DND-41 (cell line): ENCODE results near the gene ATG14.

Source experiments
- EZH2 ChIP-seq: IDR thresholded peaks from 3 replicates; pipeline ENCODE4 v1.6.1; 2012; ENCODE audit warnings: borderline replicate concordance, low read depth, mild to moderate bottlenecking, moderate library complexity, low read length, inconsistent platforms; ENCODE audit not compliant: severe bottlenecking
- TF ChIP-seq, protein P1 (sequence below): IDR thresholded peaks from 2 replicates; pipeline ENCODE4 v1.5.1; 2012; ENCODE audit warnings: borderline replicate concordance, low read length, moderate library complexity, mild to moderate bottlenecking; ENCODE audit not compliant: poor library complexity, severe bottlenecking; ENCODE audit errors: extremely low read depth

GRCh38 chr14:55433880-55434804 is 22.5 kb upstream of the ATG14 start:
- TF ChIP-seq EZH2: no peak
- TF ChIP-seq, protein P1, sequence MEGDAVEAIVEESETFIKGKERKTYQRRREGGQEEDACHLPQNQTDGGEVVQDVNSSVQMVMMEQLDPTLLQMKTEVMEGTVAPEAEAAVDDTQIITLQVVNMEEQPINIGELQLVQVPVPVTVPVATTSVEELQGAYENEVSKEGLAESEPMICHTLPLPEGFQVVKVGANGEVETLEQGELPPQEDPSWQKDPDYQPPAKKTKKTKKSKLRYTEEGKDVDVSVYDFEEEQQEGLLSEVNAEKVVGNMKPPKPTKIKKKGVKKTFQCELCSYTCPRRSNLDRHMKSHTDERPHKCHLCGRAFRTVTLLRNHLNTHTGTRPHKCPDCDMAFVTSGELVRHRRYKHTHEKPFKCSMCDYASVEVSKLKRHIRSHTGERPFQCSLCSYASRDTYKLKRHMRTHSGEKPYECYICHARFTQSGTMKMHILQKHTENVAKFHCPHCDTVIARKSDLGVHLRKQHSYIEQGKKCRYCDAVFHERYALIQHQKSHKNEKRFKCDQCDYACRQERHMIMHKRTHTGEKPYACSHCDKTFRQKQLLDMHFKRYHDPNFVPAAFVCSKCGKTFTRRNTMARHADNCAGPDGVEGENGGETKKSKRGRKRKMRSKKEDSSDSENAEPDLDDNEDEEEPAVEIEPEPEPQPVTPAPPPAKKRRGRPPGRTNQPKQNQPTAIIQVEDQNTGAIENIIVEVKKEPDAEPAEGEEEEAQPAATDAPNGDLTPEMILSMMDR: no peak
